ENCODE data around the gene PDE8B.

The PDE8B gene

DNA sequence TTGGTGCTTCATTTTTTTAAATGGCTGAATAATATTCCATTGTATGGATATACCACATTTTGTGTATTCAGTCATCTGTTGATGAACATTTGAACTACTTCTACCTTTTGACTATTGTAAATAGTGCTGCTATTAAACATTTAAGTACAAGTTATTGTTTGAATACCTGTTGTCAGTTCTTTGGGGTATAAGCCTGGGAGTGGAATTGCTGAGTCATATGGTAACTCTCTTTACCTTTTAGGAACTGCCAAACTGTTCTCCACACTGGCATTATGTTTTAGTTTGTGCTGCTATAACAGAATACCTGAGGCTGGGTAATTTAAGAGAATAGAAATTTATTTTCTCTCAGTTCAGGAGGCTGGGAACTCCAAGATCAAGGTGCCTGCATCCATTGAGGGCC is 15.7 kb upstream of the PDE8B start:
- no peak overlapping the region for H2AK5ac ChIP-seq (ENCODE audit: low read length)
- H2BK5ac ChIP-seq (ENCODE audit: low read length) = no peak overlapping the region
- no peaks in the 10 kb centered on the region for H3K79me1 ChIP-seq (ENCODE audit: low read length)
- no peak overlapping the region for H3K23ac ChIP-seq (ENCODE audit: low read length)
- H3K4me2 ChIP-seq (ENCODE audit: low read length) = no peak overlapping the region
- no peak overlapping the region for H3K9ac ChIP-seq (ENCODE audit: low read length)
- DNase-seq = no peak
- H3K27ac ChIP-seq (ENCODE audit: low read depth, low read length) = no peak overlapping the region
- H3K18ac ChIP-seq (ENCODE audit: low read length) = no peak overlapping the region
- H2BK15ac ChIP-seq (replicated peaks; ENCODE audit: low read depth) = no peak overlapping the region
- H3K4me1 ChIP-seq (ENCODE audit: control insufficient read depth, low read depth, low read length) = no peaks in the 10 kb centered on the region
- H3K79me2 ChIP-seq (ENCODE audit: control insufficient read depth, insufficient read depth, low read length) = no peaks in the 10 kb centered on the region
- H4K5ac ChIP-seq (ENCODE audit: low read length) = no peak overlapping the region
- H3K56ac ChIP-seq (ENCODE audit: low read length) = no peak overlapping the region
- no peaks in the 10 kb centered on the region for H3K27me3 ChIP-seq (ENCODE audit: insufficient read depth, low read length, poor library complexity)
- H4K8ac ChIP-seq (ENCODE audit: low read depth, low read length) = no peak overlapping the region
- no peak overlapping the region for H3K4ac ChIP-seq (ENCODE audit: low read depth, low read length)
- no peak overlapping the region for H2BK120ac ChIP-seq (ENCODE audit: low read depth, low read length)
- no peaks in the 10 kb centered on the region for H3K36me3 ChIP-seq (ENCODE audit: control insufficient read depth, insufficient read depth, low read length)
- no peak overlapping the region for H3K4me3 ChIP-seq (ENCODE audit: low read length)

DNA sequence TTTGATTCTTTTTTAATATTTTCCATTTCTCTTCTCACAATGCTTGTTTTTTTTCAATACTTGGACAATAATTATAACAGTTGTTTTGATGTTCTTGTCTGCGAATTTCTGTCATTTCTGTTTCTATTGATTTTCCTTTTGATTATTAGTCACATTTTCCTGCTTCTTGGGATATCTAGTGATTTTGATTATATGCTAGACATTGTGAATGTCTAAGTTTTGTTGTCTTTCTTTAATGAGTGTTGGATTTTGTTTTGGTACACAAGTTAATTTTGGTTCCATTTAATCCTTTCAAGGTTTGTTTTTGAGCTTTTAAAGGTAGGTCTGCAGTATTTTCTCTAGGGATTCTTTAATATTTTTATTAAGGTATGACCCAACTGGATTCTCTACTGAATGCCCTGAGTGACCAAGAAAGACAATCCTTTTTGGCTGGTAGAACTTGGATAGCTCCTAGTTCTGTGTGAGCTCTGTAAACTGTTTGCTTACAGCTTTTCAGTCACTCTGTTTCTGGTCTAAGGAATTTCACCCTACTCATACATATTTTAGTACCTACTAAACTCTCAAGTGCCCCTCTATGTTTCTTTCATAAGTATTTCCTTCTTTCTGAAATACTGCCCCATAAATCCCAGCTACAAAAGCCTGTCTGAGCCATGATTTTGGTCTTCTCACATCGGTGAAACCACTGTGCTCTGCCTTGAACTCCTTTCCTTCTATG is 12.5 kb upstream of the PDE8B start:
- no peaks in the 10 kb centered on the region for H3K4me1 ChIP-seq (ENCODE audit: control insufficient read depth, low read depth, low read length)
- no peak overlapping the region for H3K9ac ChIP-seq (ENCODE audit: low read length)
- no peaks in the 10 kb centered on the region for H3K36me3 ChIP-seq (ENCODE audit: control insufficient read depth, insufficient read depth, low read length)
- H3K23ac ChIP-seq (ENCODE audit: low read length) = no peak overlapping the region
- DNase-seq = no peak
- H3K4me3 ChIP-seq (ENCODE audit: low read length) = no peak overlapping the region
- H3K79me2 ChIP-seq (ENCODE audit: control insufficient read depth, insufficient read depth, low read length) = no peaks in the 10 kb centered on the region
- H2BK15ac ChIP-seq (replicated peaks; ENCODE audit: low read depth) = no peak overlapping the region
- no peaks in the 10 kb centered on the region for H3K27me3 ChIP-seq (ENCODE audit: insufficient read depth, low read length, poor library complexity)
- no peak overlapping the region for H4K8ac ChIP-seq (ENCODE audit: low read depth, low read length)
- H3K4me2 ChIP-seq (ENCODE audit: low read length) = no peak overlapping the region
- no peak overlapping the region for H4K5ac ChIP-seq (ENCODE audit: low read length)
- no peak overlapping the region for H3K18ac ChIP-seq (ENCODE audit: low read length)
- no peak overlapping the region for H2BK5ac ChIP-seq (ENCODE audit: low read length)
- no peak overlapping the region for H3K27ac ChIP-seq (ENCODE audit: low read depth, low read length)
- no peak overlapping the region for H2BK120ac ChIP-seq (ENCODE audit: low read depth, low read length)
- H3K79me1 ChIP-seq (ENCODE audit: low read length) = no peaks in the 10 kb centered on the region
- H2AK5ac ChIP-seq (ENCODE audit: low read length) = no peak overlapping the region
- no peak overlapping the region for H3K4ac ChIP-seq (ENCODE audit: low read depth, low read length)
- H3K56ac ChIP-seq (ENCODE audit: low read length) = no peak overlapping the region
- no CpG with 5 or more reads among the region's 2 CpGs for WGBS (ENCODE audit: extremely low coverage, insufficient coverage, low lambda C conversion rate)

DNA sequence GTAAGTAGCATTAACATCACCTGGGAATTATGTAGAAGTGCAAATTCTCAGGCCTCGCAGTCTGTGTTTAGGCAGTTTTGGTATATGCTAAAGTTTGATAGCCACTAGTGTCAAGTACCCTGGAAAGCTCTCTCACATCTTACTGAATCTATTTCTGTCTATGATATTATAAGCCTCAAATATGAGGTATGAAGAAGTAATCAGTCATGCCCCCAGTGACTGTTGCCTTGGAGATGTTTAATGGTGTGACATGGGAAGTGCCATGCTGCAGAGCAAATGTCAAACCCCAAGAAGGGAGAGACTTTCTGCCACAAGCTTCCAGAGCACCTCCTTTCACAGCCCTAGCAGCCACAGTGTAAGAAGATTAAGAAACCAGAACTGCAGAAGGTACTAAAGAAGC is 9.8 kb upstream of the PDE8B start:
- Histone ChIP-seq H2BK120ac (ENCODE audit: low read depth, low read length) (no peak overlapping the region), H3K4ac (ENCODE audit: low read depth, low read length) (no peak overlapping the region), H2BK15ac (replicated peaks; ENCODE audit: low read depth) (no peak overlapping the region), H3K23ac (ENCODE audit: low read length) (no peak overlapping the region), H3K27ac (ENCODE audit: low read depth, low read length) (no peak overlapping the region), H4K5ac (ENCODE audit: low read length) (no peak overlapping the region), H3K27me3 (ENCODE audit: insufficient read depth, low read length, poor library complexity) (no peaks in the 10 kb centered on the region), H3K79me1 (ENCODE audit: low read length) (no peaks in the 10 kb centered on the region), H3K4me3 (ENCODE audit: low read length) (no peak overlapping the region), H3K18ac (ENCODE audit: low read length) (no peak overlapping the region), H3K79me2 (ENCODE audit: control insufficient read depth, insufficient read depth, low read length) (no peaks in the 10 kb centered on the region), H3K9ac (ENCODE audit: low read length) (no peak overlapping the region), H2BK5ac (ENCODE audit: low read length) (no peak overlapping the region), H2AK5ac (ENCODE audit: low read length) (no peak overlapping the region), H3K36me3 (ENCODE audit: control insufficient read depth, insufficient read depth, low read length) (no peaks in the 10 kb centered on the region), H3K4me2 (ENCODE audit: low read length) (no peak overlapping the region), H3K56ac (ENCODE audit: low read length) (no peak overlapping the region), H4K8ac (ENCODE audit: low read depth, low read length) (no peak overlapping the region), H3K4me1 (ENCODE audit: control insufficient read depth, low read depth, low read length) (no peaks in the 10 kb centered on the region)
- no peak for DNase-seq
- WGBS (ENCODE audit: extremely low coverage, insufficient coverage, low lambda C conversion rate) = no CpG with 5 or more reads among the region's 1 CpG

DNA sequence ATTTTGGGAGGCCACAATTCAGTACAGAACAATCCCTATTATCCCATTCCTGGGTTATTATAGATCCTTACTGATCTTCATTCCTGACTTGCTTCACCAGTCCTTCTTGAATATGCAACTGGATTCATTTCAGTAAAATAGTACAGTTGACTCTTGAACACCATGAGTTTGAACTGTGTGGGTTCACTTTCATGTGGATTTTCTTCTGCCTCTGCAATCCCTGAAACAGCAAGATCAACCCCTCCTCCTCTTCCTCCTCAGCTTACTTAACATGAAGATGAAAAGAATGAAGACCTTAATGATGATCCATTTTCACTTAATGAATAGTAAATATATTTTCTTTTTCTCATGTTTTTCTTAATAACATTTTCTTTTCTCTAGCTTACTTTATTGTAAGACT is 8.3 kb upstream of the PDE8B start:
- no peaks in the 10 kb centered on the region for H3K79me1 ChIP-seq (ENCODE audit: low read length)
- H3K23ac ChIP-seq (ENCODE audit: low read length) = no peak overlapping the region
- no peak overlapping the region for H3K9ac ChIP-seq (ENCODE audit: low read length)
- DNase-seq = no peak
- no peak overlapping the region for H3K18ac ChIP-seq (ENCODE audit: low read length)
- H3K4ac ChIP-seq (ENCODE audit: low read depth, low read length) = no peak overlapping the region
- no peak overlapping the region for H2AK5ac ChIP-seq (ENCODE audit: low read length)
- no peaks in the 10 kb centered on the region for H3K4me1 ChIP-seq (ENCODE audit: control insufficient read depth, low read depth, low read length)
- no peak overlapping the region for H4K8ac ChIP-seq (ENCODE audit: low read depth, low read length)
- no peaks in the 10 kb centered on the region for H3K36me3 ChIP-seq (ENCODE audit: control insufficient read depth, insufficient read depth, low read length)
- no peak overlapping the region for H4K5ac ChIP-seq (ENCODE audit: low read length)
- no peak overlapping the region for H3K27ac ChIP-seq (ENCODE audit: low read depth, low read length)
- no peak overlapping the region for H2BK120ac ChIP-seq (ENCODE audit: low read depth, low read length)
- no peaks in the 10 kb centered on the region for H3K27me3 ChIP-seq (ENCODE audit: insufficient read depth, low read length, poor library complexity)
- no peak overlapping the region for H3K4me3 ChIP-seq (ENCODE audit: low read length)
- no peaks in the 10 kb centered on the region for H3K79me2 ChIP-seq (ENCODE audit: control insufficient read depth, insufficient read depth, low read length)
- H2BK15ac ChIP-seq (replicated peaks; ENCODE audit: low read depth) = no peak overlapping the region
- H3K4me2 ChIP-seq (ENCODE audit: low read length) = no peak overlapping the region
- H2BK5ac ChIP-seq (ENCODE audit: low read length) = no peak overlapping the region
- H3K56ac ChIP-seq (ENCODE audit: low read length) = no peak overlapping the region

DNA sequence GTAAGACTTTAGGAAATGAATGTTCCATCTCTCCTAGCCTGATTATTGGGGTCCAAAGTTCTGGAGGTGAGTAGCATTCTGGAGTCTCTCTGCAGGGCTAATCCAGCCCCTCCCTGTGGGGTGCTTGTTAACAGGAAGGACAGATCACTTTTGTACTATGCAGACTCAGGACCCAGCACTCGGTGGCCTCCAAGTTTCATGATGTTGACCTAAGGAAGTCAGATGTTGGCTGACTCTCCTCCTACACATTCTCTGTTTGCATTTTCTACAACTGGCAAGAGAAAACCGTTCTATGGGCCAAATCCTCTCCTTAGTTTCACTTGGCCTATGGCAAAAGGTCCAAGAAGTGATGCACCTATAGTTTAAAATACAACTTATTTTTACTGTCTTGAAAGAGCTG is 5.5 kb upstream of the PDE8B start:
- Histone ChIP-seq H4K5ac (ENCODE audit: low read length) (no peak overlapping the region), H3K9ac (ENCODE audit: low read length) (no peak overlapping the region), H3K27ac (ENCODE audit: low read depth, low read length) (no peak overlapping the region), H3K36me3 (ENCODE audit: control insufficient read depth, insufficient read depth, low read length) (no peaks in the 10 kb centered on the region), H3K4me1 (ENCODE audit: control insufficient read depth, low read depth, low read length) (no peaks in the 10 kb centered on the region), H2BK120ac (ENCODE audit: low read depth, low read length) (no peak overlapping the region), H3K4me2 (ENCODE audit: low read length) (no peak overlapping the region), H3K79me2 (ENCODE audit: control insufficient read depth, insufficient read depth, low read length) (no peaks in the 10 kb centered on the region), H3K4me3 (ENCODE audit: low read length) (no peak overlapping the region), H3K4ac (ENCODE audit: low read depth, low read length) (no peak overlapping the region), H3K18ac (ENCODE audit: low read length) (no peak overlapping the region), H2BK15ac (replicated peaks; ENCODE audit: low read depth) (no peak overlapping the region), H3K23ac (ENCODE audit: low read length) (no peak overlapping the region), H3K56ac (ENCODE audit: low read length) (no peak overlapping the region), H2AK5ac (ENCODE audit: low read length) (no peak overlapping the region), H3K27me3 (ENCODE audit: insufficient read depth, low read length, poor library complexity) (peaks cover 14% of the 10 kb centered on the region), H3K79me1 (ENCODE audit: low read length) (no peaks in the 10 kb centered on the region), H4K8ac (ENCODE audit: low read depth, low read length) (no peak overlapping the region), H2BK5ac (ENCODE audit: low read length) (no peak overlapping the region)
- WGBS (ENCODE audit: extremely low coverage, insufficient coverage, low lambda C conversion rate) = no CpG with 5 or more reads among the region's 2 CpGs
- DNase-seq = no peak

DNA sequence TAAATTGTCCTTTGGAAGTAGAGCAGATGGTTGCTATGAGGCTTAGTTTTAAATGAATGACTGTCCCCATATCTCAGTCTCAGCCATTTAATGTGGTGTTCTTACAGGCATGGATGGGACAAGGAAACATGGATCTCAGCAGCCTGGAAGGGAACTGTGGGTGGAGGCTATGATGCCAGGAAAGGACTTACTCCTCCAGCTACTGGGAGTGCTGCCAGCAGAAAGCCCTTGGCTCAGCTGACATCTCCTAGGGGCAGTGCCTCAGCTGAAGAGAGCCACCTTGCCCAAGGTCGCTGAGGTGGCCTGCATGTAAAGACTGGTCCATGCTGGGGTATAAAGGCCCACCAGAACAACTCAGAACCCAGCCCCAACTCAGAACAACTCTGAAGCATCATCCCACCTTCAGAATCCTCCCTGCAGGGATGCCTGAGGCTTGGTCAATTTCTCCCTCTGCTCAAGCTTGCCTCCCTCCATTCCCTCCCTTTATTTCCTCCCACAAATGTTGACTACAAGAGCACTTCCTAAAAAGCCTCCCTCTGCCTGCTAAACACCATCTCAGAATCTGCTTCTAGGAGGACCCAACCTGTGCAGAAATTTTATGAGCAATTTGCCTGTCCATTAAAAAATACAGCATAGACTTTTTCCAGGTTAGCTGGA is 1.8 kb upstream of the PDE8B start:
- Histone ChIP-seq H3K4ac (ENCODE audit: low read depth, low read length) (no peak overlapping the region), H2AK5ac (ENCODE audit: low read length) (no peak overlapping the region), H3K9ac (ENCODE audit: low read length) (no peak overlapping the region), H2BK120ac (ENCODE audit: low read depth, low read length) (no peak overlapping the region), H3K18ac (ENCODE audit: low read length) (no peak overlapping the region), H2BK5ac (ENCODE audit: low read length) (no peak overlapping the region), H3K56ac (ENCODE audit: low read length) (no peak overlapping the region), H4K5ac (ENCODE audit: low read length) (no peak overlapping the region), H3K4me3 (ENCODE audit: low read length) (no peak overlapping the region), H3K79me1 (ENCODE audit: low read length) (no peaks in the 10 kb centered on the region), H2BK15ac (replicated peaks; ENCODE audit: low read depth) (no peak overlapping the region), H3K27me3 (ENCODE audit: insufficient read depth, low read length, poor library complexity) (peaks cover 35% of the 10 kb centered on the region), H3K23ac (ENCODE audit: low read length) (no peak overlapping the region), H3K4me2 (ENCODE audit: low read length) (no peak overlapping the region), H3K27ac (ENCODE audit: low read depth, low read length) (no peak overlapping the region), H4K8ac (ENCODE audit: low read depth, low read length) (no peak overlapping the region), H3K79me2 (ENCODE audit: control insufficient read depth, insufficient read depth, low read length) (no peaks in the 10 kb centered on the region), H3K36me3 (ENCODE audit: control insufficient read depth, insufficient read depth, low read length) (no peaks in the 10 kb centered on the region), H3K4me1 (ENCODE audit: control insufficient read depth, low read depth, low read length) (no peaks in the 10 kb centered on the region)
- WGBS (ENCODE audit: extremely low coverage, insufficient coverage, low lambda C conversion rate) = no CpG with 5 or more reads among the region's 1 CpG
- no peak for DNase-seq
